GM21576 (cell line): Measurements from ENCODE around the gene GALNT9.
A peak's percentile ranks its signal among the peaks of the same experiment; 100 is the strongest.
"Not testable (repeated sequence)": the region's sequence is repeated elsewhere in the genome, so short reads cannot be mapped to it uniquely, and the experiment has no call there.

Experiments
- ATAC-seq: cut with Tn5 transposase; IDR thresholded peaks from one replicate; pipeline ENCODE4 v1.9.1; 2021; ENCODE audit warnings: mild to moderate bottlenecking, moderate library complexity; ENCODE audit not compliant: unreplicated experiment

GALNT9 gene

GRCh38 chr12:132204063-132204792 is 125.2 kb downstream of the GALNT9 start:
- ATAC-seq: no peak

GRCh38 chr12:132202929-132203721 is 126.3 kb downstream of the GALNT9 start:
- no peak for ATAC-seq

GRCh38 chr12:132201391-132202120 is 127.8 kb downstream of the GALNT9 start:
- no peak for ATAC-seq

GRCh38 chr12:132200800-132201199 is 128.6 kb downstream of the GALNT9 start:
- no peak for ATAC-seq

GRCh38 chr12:132199526-132200319 is 129.7 kb downstream of the GALNT9 start:
- no peak for ATAC-seq

- no peak for ATAC-seq
These were observed 130.3 kb downstream of the GALNT9 start for GRCh38 chr12:132199101-132199500.

GRCh38 chr12:132197581-132198354 is 131.6 kb downstream of the GALNT9 start:
- no peak for ATAC-seq

GRCh38 chr12:132196873-132197390 is 132.5 kb downstream of the GALNT9 start:
- ATAC-seq: no peak

GRCh38 chr12:132196038-132196872 is 133.1 kb downstream of the GALNT9 start:
- no peak for ATAC-seq

GRCh38 chr12:132195242-132195641 is 134.1 kb downstream of the GALNT9 start:
- not testable (repeated sequence) for ATAC-seq

- ATAC-seq: no peak
These were observed 134.8 kb downstream of the GALNT9 start for GRCh38 chr12:132194556-132194955.

GRCh38 chr12:132194056-132194455 is 135.3 kb downstream of the GALNT9 start:
- ATAC-seq: no peak

- no peak for ATAC-seq
These were observed 137.5 kb downstream of the GALNT9 start for GRCh38 chr12:132191715-132192553.

- ATAC-seq: no peak
These were observed 138.4 kb downstream of the GALNT9 start for GRCh38 chr12:132190834-132191500.

GRCh38 chr12:132190012-132190755 is 139.2 kb downstream of the GALNT9 start:
- no peak for ATAC-seq

- ATAC-seq: peak; percentile 86
These were observed 139.9 kb downstream of the GALNT9 start for GRCh38 chr12:132189378-132190011.
